A549 (cell line): Measurements from ENCODE around the gene ASCL2. TPM values are rescaled to one million over a fixed set of nuclear protein-coding genes. Genes with fewer than 3 reads are reported as not detected.

Source experiments
- ATAC-seq, 2 experiments: fragments of 200-7000 bp in 1 of 2; fragments of >200 bp in 1 of 2; cut with Nextera tagmentation in 1 of 2; cut with Tn5 transposase in 1 of 2; 3 replicates each; pipeline versions ENCODE4 v1.8.0 to v1.9.1; 2018 to 2020; ENCODE audit warnings: mild to moderate bottlenecking in 1 of 2, moderate library complexity in 1 of 2
- CTCF ChIA-PET: fragments of 300-600 bp; sonication (Branson Sonifier 250); formaldehyde crosslinking; extraction: SDS; loops from one replicate; lab custom pipeline; 2021; ENCODE audit warnings: antibody characterized with exemption, inconsistent platforms; lab: Yijun Ruan, JAX
- POLR2A ChIA-PET: fragments of 350-600 bp; formaldehyde crosslinking; extraction: SDS; loops from one replicate; lab custom pipeline; 2021; ENCODE audit warnings: antibody characterized with exemption, inconsistent platforms; lab: Yijun Ruan, JAX
- DNase-seq, 2 experiments: peaks; one replicate each; pipeline versions ENCODE4 v3.0.0 to v3.0.0-alpha.2; 2011 to 2016; ENCODE audit warnings: low read depth in 1 of 2, low spot score in 1 of 2
- FAIRE-seq: peaks from 2 replicates; lab custom pipeline; 2011; peaks lifted over from hg19 to GRCh38; lab: Jason Lieb, UNC
- H3K27ac ChIP-seq, 2 experiments: fragments of >200 bp; sonication (Bioruptor Twin); formaldehyde crosslinking; 3 replicates each; pipeline ENCODE4 v1.5.1; 2016 to 2017
- H3K4me1 ChIP-seq: fragments of >200 bp; sonication (Bioruptor Twin); formaldehyde crosslinking; 3 replicates; pipeline ENCODE4 v1.6.1; 2016
- H3K4me2 ChIP-seq: fragments of >200 bp; sonication (Bioruptor Twin); formaldehyde crosslinking; 3 replicates; pipeline ENCODE4 v1.6.1; 2016
- H3K4me3 ChIP-seq: fragments of >200 bp; sonication (Bioruptor Twin); formaldehyde crosslinking; 3 replicates; pipeline ENCODE4 v1.5.1; 2016
- H3K9me3 ChIP-seq: fragments of >200 bp; sonication (Bioruptor Twin); formaldehyde crosslinking; 3 replicates; pipeline ENCODE4 v1.6.1; 2016
- CBX8 ChIP-seq: fragments of 200-600 bp; sonication (generic); IDR thresholded peaks from 2 replicates; pipeline ENCODE4 v1.6.1; 2016
- CEBPB ChIP-seq, 2 experiments: fragments of >200 bp in 1 of 2; sonication (Bioruptor Twin) in 1 of 2; formaldehyde crosslinking in 1 of 2; IDR thresholded peaks; 2 replicates each; pipeline ENCODE4 v1.6.1; 2012 to 2016
- EHMT2 ChIP-seq: fragments of 200-600 bp; sonication (generic); IDR thresholded peaks from 2 replicates; pipeline ENCODE4 v1.6.1; 2016; ENCODE audit warnings: antibody characterized with exemption, low read depth, mild to moderate bottlenecking, moderate library complexity
- FOSB ChIP-seq: fragments of 250-450 bp; sonication (Bioruptor Pico); IDR thresholded peaks from 2 replicates; pipeline ENCODE4 v1.5.0; 2020; ENCODE audit warnings: mild to moderate bottlenecking, moderate library complexity
- HEYL ChIP-seq: fragments of 250-450 bp; sonication (Bioruptor Pico); IDR thresholded peaks from 2 replicates; pipeline ENCODE4 v1.8.0; 2021; ENCODE audit warnings: mild to moderate bottlenecking, moderate library complexity
- HOXA7 ChIP-seq: fragments of 250-450 bp; sonication (Bioruptor Pico); IDR thresholded peaks from 2 replicates; pipeline ENCODE4 v1.5.0; 2020; ENCODE audit warnings: mild to moderate bottlenecking, moderate library complexity
- HOXB5 ChIP-seq: fragments of 250-450 bp; sonication (Bioruptor Pico); IDR thresholded peaks from 2 replicates; pipeline ENCODE4 v1.5.0; 2020; ENCODE audit warnings: mild to moderate bottlenecking, moderate library complexity
- JUNB ChIP-seq: fragments of >200 bp; sonication (Bioruptor Twin); formaldehyde crosslinking; IDR thresholded peaks from 2 replicates; pipeline ENCODE4 v1.6.1; 2016
- KDM1A ChIP-seq: fragments of 200-600 bp; sonication (generic); IDR thresholded peaks from 2 replicates; pipeline ENCODE4 v1.6.1; 2016; ENCODE audit warnings: low read depth, mild to moderate bottlenecking
- MAZ ChIP-seq: fragments of 150-350 bp; IDR thresholded peaks from 2 replicates; pipeline ENCODE4 v1.6.1; 2014; ENCODE audit warnings: antibody characterized with exemption, low read depth, low read length, borderline replicate concordance
- MYC ChIP-seq: IDR thresholded peaks from 2 replicates; pipeline ENCODE4 v1.6.1; 2012; ENCODE audit warnings: mild to moderate bottlenecking, inconsistent platforms, low read length, improper control_type of control experiment, borderline replicate concordance
- NPAS2 ChIP-seq: fragments of 250-450 bp; sonication (Bioruptor Pico); IDR thresholded peaks from 2 replicates; pipeline ENCODE4 v1.8.0; 2022; ENCODE audit warnings: mild to moderate bottlenecking, moderate library complexity, borderline replicate concordance
- POLR2AphosphoS2 ChIP-seq: conservative IDR thresholded peaks from 2 replicates; pipeline ENCODE4 v1.6.1; 2012; ENCODE audit warnings: low read length, improper control_type of control experiment, inconsistent platforms
- RARB ChIP-seq: fragments of 250-450 bp; sonication (Bioruptor Pico); IDR thresholded peaks from 2 replicates; pipeline ENCODE4 v1.8.0; 2021; ENCODE audit warnings: mild to moderate bottlenecking, moderate library complexity
- SREBF2 ChIP-seq: fragments of 450-650 bp; IDR thresholded peaks from 2 replicates; pipeline ENCODE4 v1.6.1; 2014; ENCODE audit warnings: mild to moderate bottlenecking, moderate library complexity
- TFCP2L1 ChIP-seq: fragments of 250-450 bp; sonication (Bioruptor Pico); IDR thresholded peaks from 2 replicates; pipeline ENCODE4 v1.5.0; 2021; ENCODE audit warnings: mild to moderate bottlenecking
- ZNF302 ChIP-seq: fragments of 250-450 bp; sonication (Bioruptor Pico); IDR thresholded peaks from 2 replicates; pipeline ENCODE4 v1.9.0; 2021; ENCODE audit warnings: inconsistent platforms, mild to moderate bottlenecking, moderate library complexity
- WGBS: methylation state at CpG from one replicate; pipeline ENCODE4 v1.1.6; 2017; ENCODE audit errors: missing lambda C conversion rate; 5-methylcytosine and 5-hydroxymethylcytosine counted together
- polyA plus RNA-seq, 4 experiments: library from polyadenylated mRNA; depleted of rRNA in 3 of 4; stranded (reverse); fragments of >200 nt; fragmentation: RNase III in 1 of 4; extraction: RNeasy Plus Mini Kit Qiagen cat#74134 plus additional on column Dnase treatment in 1 of 4; gene quantifications; 2 replicates in 3 of 4; 3 replicates in 1 of 4; pipeline ENCODE4 v1.2.3, GENCODE V29; 2011 to 2017
- TF ChIP-seq, protein P1 (sequence below): fragments of >200 bp; sonication (Bioruptor Twin); formaldehyde crosslinking; IDR thresholded peaks from 2 replicates; pipeline ENCODE4 v1.6.1; 2016
- TF ChIP-seq, protein P2 (sequence below): fragments of >200 bp; sonication (Bioruptor Twin); formaldehyde crosslinking; IDR thresholded peaks from 3 replicates; pipeline ENCODE4 v1.5.1; 2016
- TF ChIP-seq, protein P3 (sequence below): fragments of 200-600 bp; sonication (generic); IDR thresholded peaks from 2 replicates; pipeline ENCODE4 v1.6.1; 2016; ENCODE audit warnings: antibody characterized with exemption, mild to moderate bottlenecking, moderate library complexity
- TF ChIP-seq, protein P4 (sequence below): IDR thresholded peaks from 2 replicates; pipeline ENCODE4 v1.6.1; 2012; ENCODE audit warnings: low read depth, borderline replicate concordance

The ASCL2 gene
- polyA plus RNA-seq, 2 of the 4 experiments (the other 2 are of a cell fraction), result not detected

DNA sequence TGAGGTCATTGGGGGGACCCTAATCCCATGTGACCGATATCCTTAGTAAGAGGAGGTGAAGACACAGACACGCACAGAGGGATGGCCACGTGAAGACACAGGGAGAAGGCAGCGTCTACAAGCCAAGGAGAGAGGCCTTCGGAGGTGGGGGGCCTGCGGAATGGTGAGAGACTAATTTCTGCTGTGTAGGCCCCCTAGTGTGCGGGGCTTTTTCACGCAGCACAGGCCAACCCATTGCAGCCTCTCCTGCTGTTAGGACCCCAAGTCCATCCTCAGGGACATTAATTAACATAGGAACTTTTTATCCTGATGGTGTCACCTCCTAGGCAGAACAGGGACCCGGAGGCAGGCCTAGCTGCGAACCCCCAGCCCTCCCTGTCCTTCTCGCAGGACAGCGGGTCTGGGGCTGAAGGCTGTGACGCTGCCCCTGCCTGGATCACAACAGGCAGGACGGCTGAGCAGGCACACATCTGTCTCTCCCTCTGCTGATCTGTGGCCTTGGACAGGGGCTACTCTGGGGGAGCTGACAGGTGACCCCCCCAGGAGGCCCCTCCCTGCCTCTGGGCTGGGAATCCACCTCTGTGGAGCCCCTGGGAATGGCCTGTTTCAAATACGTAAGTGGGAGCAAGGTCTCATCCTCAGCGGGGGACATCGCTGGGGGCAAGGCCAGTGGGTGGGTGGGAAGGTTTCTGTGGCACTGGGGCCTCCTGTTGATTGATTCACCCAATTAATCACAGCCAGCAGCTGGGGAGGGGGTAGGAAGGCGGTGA, 7.9 kb downstream of the ASCL2 start:
- ATAC-seq (no peak), FAIRE-seq (no peak), DNase-seq (no peak)
- Histone ChIP-seq H3K4me1 (no peaks in the 10 kb centered on the region), H3K27ac (no peak overlapping the region), H3K4me3 (no peak overlapping the region), H3K4me2 (no peak overlapping the region), H3K9me3 (no peaks in the 10 kb centered on the region)
- TF ChIP-seq RARB (CRISPR knock-in tag), result no peak
- POLR2A ChIA-PET, result no interaction called here
- CTCF ChIA-PET, result interaction anchor here (1.5 to 2.1 kb wide), 3 partner anchors 37 to 158 kb away, joined by 3 to 7 read pairs (median 4); no protein-coding TSS in a partner anchor
- 65% methylated on average over 17 of the region's 18 CpGs for WGBS

DNA sequence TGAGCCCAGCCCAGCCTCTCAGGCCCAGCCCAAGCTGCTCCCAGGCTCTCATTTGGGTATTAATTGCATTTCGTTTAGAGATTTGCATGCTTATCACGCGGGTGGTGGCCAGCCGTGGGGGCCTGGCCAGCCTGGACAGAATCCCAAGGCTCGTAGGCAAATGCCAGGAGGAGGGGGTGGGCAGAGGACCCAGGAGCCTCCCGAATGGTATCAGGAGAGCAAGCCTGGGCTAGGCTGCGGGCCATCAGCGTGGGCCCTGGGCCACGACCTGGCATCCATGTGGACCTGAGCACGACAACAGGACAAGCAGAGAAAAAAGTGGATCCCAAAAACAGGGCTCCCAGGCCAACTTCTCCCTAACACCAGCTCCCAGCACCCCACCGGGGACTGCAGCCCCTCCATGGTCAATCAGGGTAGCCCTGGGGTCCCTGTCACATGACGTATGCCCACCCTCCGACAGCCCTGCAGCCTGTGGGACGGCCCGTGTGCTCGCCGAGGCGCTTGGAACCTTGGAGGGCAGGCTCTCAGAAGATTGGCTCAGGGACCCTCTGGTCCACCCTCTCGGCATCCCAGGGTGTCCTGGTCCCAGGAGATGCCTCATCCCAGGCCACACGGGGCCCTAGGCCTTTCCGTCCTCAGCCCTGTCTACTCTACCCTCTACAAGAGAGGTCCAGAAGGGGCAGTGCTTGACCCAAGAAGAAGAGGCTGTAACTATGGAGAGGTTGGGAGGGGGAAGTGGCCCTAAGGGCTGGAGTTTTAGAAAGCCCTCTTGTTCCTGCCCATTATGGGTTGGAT, 8.8 kb downstream of the ASCL2 start:
- no peaks in the 10 kb centered on the region for H3K4me1 ChIP-seq
- CTCF ChIA-PET, result no interaction called here
- no peak overlapping the region for H3K27ac ChIP-seq
- TF ChIP-seq TFCP2L1 (CRISPR knock-in tag), result no peak
- no peak for TF ChIP-seq HOXA7 (CRISPR knock-in tag)
- TF ChIP-seq CBX8, result no peak
- TF ChIP-seq POLR2AphosphoS2, result no peak
- no peak for TF ChIP-seq EHMT2
- no peak for TF ChIP-seq NPAS2 (CRISPR knock-in tag)
- no peak for TF ChIP-seq FOSB
- no peak for TF ChIP-seq CEBPB (IDR thresholded peaks at IDR 0.05)
- TF ChIP-seq, protein P1, sequence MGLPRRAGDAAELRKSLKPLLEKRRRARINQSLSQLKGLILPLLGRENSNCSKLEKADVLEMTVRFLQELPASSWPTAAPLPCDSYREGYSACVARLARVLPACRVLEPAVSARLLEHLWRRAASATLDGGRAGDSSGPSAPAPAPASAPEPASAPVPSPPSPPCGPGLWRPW, result no peak
- TF ChIP-seq, protein P2, sequence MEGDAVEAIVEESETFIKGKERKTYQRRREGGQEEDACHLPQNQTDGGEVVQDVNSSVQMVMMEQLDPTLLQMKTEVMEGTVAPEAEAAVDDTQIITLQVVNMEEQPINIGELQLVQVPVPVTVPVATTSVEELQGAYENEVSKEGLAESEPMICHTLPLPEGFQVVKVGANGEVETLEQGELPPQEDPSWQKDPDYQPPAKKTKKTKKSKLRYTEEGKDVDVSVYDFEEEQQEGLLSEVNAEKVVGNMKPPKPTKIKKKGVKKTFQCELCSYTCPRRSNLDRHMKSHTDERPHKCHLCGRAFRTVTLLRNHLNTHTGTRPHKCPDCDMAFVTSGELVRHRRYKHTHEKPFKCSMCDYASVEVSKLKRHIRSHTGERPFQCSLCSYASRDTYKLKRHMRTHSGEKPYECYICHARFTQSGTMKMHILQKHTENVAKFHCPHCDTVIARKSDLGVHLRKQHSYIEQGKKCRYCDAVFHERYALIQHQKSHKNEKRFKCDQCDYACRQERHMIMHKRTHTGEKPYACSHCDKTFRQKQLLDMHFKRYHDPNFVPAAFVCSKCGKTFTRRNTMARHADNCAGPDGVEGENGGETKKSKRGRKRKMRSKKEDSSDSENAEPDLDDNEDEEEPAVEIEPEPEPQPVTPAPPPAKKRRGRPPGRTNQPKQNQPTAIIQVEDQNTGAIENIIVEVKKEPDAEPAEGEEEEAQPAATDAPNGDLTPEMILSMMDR, result no peak
- no peak for TF ChIP-seq MAZ
- TF ChIP-seq JUNB, result no peak
- TF ChIP-seq, protein P3, sequence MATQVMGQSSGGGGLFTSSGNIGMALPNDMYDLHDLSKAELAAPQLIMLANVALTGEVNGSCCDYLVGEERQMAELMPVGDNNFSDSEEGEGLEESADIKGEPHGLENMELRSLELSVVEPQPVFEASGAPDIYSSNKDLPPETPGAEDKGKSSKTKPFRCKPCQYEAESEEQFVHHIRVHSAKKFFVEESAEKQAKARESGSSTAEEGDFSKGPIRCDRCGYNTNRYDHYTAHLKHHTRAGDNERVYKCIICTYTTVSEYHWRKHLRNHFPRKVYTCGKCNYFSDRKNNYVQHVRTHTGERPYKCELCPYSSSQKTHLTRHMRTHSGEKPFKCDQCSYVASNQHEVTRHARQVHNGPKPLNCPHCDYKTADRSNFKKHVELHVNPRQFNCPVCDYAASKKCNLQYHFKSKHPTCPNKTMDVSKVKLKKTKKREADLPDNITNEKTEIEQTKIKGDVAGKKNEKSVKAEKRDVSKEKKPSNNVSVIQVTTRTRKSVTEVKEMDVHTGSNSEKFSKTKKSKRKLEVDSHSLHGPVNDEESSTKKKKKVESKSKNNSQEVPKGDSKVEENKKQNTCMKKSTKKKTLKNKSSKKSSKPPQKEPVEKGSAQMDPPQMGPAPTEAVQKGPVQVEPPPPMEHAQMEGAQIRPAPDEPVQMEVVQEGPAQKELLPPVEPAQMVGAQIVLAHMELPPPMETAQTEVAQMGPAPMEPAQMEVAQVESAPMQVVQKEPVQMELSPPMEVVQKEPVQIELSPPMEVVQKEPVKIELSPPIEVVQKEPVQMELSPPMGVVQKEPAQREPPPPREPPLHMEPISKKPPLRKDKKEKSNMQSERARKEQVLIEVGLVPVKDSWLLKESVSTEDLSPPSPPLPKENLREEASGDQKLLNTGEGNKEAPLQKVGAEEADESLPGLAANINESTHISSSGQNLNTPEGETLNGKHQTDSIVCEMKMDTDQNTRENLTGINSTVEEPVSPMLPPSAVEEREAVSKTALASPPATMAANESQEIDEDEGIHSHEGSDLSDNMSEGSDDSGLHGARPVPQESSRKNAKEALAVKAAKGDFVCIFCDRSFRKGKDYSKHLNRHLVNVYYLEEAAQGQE, result no peak
- no peak for TF ChIP-seq SREBF2
- no peak for TF ChIP-seq KDM1A
- TF ChIP-seq, protein P4, sequence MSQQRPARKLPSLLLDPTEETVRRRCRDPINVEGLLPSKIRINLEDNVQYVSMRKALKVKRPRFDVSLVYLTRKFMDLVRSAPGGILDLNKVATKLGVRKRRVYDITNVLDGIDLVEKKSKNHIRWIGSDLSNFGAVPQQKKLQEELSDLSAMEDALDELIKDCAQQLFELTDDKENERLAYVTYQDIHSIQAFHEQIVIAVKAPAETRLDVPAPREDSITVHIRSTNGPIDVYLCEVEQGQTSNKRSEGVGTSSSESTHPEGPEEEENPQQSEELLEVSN, result no peak
- no peak for TF ChIP-seq MYC
- no peak for TF ChIP-seq ZNF302 (CRISPR knock-in tag)
- TF ChIP-seq HOXB5 (CRISPR knock-in tag), result no peak
- TF ChIP-seq HEYL (CRISPR knock-in tag), result no peak
- TF ChIP-seq, all 56 proteins: peak for 0
- Histone ChIP-seq H3K4me2 (no peak overlapping the region), H3K4me3 (no peak overlapping the region), H3K9me3 (no peaks in the 10 kb centered on the region)
- FAIRE-seq (no peak), DNase-seq (no peak), ATAC-seq (no peak)
- WGBS, result 70% methylated on average over 18 of the region's 21 CpGs
- POLR2A ChIA-PET, result no interaction called here
